NAMALWA (cell line): ENCODE results near the gene UCK2.

Experiments
- DNase-seq: peaks from one replicate; pipeline ENCODE4 v3.0.0-alpha.2; 2015; ENCODE audit warnings: low spot score

UCK2 gene

DNA sequence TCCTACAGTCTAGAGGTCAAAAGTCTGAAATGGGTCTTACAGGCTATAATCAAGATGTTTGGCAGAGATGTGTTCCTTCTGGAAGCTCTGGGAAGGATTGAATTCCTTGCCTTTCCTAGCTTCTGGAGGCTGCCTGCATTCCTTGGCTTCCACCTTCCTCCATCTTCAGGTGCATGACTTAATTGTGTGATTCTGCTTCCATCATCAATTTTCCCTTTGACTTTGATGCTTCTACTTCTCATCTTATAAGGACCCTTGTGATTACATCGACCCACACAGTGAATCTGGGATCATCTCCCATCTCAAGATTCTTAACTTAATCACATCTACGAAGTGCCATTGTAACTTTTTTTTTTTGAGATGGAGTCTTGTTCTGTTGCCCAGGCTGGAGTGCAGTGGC lies 111.4 kb downstream of the UCK2 start:
- DNase-seq = no peak

- no peak for DNase-seq
These were observed 114.1 kb downstream of the UCK2 start for GRCh38 chr1:165941531-165941930.

DNA sequence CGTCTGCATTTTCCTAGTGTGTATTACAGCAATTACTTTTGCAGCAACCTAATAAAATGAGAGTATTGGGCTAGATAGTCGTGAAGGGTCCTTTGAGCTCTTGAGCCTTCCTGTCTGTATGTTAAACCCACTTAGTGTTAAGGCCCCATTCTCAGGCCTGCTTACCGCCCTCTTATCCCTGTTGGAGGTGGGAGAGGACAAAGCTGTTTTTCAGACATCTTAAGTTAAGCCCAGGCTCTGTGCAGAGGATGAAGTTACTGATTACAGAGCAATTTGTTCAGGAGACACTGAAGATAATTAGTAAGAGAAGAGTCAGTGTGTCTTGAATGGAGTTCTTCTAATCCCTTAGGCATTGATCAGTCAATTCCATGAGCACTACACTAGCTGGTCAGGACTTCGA lies 114.6 kb downstream of the UCK2 start:
- no peak for DNase-seq

GRCh38 chr1:165942927-165943597 lies 115.6 kb downstream of the UCK2 start:
- DNase-seq = peak; percentile 43

DNA sequence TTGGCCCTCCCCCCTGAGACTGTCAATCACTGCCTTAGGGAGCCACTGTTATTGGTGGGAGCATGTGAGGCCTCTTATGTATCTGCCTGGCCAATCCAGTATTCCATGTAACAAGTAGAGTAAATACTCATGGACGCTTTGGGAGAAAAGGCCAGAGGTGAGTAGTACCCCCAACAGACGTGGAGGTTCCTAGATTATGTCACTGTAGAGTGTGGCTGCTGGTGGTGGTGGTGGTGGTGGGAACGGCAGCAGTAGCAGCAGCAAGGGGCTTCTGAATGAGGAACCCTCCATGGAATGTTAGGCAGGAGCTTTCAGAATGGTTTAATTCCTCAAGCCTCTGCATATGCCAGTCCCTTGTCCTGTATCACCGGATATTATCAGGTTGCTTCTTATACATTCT lies 118.5 kb downstream of the UCK2 start:
- DNase-seq = no peak

DNA sequence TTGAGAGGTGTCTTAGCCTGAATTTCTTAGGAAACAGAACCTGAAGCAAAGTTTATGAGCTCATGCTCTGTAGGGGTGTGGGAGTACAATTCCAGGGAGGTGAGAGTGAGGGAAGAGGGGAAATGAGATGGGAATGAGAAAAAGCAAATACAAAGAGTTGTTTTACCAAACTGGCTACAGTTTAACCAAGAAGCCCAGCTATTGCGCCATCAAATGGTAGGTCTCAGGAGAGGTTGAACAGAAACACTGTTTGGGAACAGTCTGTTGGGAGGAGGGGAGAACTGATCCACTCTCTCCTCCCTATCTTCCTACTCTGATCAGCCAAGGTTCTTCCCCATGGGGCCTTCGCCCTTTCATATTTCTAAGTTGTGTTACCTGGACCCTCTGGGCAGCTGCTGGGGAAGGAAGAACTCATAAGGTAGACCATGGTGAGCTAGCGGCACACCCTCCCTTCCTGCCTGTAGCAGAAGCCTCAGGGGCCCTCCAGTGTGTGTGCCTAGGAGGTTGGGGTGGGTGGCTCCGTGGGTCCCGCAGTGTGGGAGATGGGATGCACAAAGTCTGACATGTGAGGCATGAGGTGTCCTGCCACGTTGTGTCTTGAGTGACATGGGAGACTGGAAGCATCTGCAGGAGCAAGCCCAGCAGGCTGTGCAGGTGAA lies 120.5 kb downstream of the UCK2 start:
- DNase-seq = no peak

- DNase-seq = no peak
These were observed 122.1 kb downstream of the UCK2 start for GRCh38 chr1:165949335-165950130.

DNA sequence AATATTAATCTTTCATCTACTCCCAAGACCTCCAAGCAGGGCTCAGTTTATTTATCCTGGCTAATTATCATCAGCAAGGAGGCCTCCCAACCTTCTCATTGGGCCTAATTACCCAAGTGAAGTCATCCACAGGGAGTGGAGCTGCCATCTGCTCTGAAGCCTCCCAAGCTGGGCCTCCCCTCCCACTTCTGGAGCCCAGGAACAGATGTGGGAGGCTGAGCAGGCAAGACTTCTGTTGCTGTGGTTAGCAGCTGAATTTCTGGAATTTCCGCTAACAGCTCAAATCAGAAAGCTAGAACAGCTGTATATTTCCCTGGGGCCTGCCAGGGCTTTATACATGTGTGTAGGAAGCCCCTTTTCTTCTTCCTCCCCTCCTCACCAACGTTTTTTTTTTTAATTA lies 127.5 kb downstream of the UCK2 start:
- DNase-seq = no peak

DNA sequence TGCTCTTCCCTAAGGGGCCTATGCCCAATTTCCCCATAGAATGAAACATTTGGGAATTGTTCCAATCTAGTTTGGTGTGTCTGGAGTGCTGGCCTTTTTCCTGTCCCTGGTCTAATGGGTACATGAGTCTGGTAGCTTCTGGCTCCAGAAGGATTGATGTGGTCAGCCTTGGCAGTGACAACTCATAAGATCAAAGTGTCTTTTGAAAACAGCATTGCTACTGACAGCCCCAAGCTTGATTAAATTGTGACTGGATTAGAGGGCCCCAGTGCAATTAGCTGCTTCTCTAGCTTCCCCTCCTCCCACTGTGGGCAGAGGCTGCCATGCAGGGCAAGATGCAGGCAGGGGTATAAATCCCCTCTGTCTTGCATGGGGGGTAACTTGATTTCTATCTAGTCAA lies 130.9 kb downstream of the UCK2 start:
- DNase-seq = no peak

DNA sequence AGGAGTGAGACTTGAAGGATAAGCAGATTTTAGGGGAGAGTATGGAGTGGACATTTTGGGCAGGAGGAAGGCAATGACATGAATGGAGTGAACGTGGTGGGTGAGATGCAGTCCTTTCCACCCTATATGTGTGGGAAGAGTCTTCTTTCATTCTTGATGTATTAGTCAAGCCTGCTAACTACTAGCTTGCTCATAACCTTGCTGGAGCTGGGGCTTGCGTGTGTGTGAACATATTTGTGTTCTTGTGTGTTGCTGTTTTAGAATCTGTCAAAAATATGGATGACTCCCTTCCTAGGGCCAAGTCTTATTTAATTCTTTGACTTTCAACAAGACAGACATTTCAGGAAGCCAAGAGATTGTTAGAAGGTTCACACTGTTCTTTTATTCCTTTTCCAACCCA lies 132.7 kb downstream of the UCK2 start:
- DNase-seq = no peak

DNA sequence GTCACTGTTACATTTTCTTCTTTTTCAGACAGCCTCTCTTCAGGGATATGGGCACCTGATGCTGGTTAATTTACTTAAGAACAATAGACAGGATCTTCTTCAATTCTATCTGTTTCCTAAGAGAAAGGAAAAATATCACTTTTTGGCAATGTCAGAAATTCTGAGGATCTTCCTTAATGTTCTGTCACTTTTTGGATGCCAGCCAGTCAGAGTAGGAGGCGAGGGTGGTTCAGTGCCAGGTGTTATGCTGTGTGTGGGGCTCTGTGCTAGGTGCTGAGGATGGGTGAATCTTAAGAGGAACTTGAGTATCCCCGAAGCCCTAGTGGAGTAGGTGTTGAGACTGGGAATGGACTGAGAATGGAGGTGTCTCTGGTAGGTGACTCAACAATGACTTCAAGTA lies 133.5 kb downstream of the UCK2 start:
- DNase-seq = no peak
